ENCODE results near the gene VTI1A.

GRCh38 chr10:112799038-112799437 lies 352.0 kb downstream of the VTI1A start:
- TF ChIP-seq POLR2A (IDR thresholded peaks at IDR 0.05) (no peak), CTCF (IDR thresholded peaks at IDR 0.05) (no peak)

Data from adrenal gland (tissue), 5 donors.